ENCODE measurements around the gene SPINK9. TPM values are rescaled to one million over a fixed set of nuclear protein-coding genes. Genes with fewer than 3 reads are reported as not detected.
A peak's percentile ranks its signal among the peaks of the same experiment; 100 is the strongest.
"Not testable (repeated sequence)": the region's sequence is repeated elsewhere in the genome, so short reads cannot be mapped to it uniquely, and the experiment has no call there.

The SPINK9 gene
- total and polyA plus RNA-seq, 8 donors = not detected

DNA sequence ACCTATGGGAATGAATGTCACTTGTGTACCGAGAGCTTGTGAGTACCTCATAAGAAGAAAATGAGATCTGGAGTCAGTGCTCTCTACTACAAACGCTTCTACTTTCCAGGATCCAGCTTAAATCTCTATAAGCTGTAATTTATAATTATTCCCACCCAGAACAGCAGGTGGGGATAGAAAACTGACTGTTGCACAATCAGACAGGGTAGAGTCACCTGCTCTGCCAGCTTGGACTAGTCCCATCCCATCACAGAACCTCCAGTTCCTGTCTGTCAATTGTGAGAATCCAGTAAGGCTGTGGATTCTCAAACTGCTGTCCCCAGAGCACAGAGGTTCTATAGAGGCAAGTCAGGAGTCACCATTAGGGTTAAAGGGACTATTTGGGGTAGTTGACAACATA, 21.2 kb upstream of the SPINK9 start:
- intact Hi-C loops (cut with DNase I; ENCODE audit: low total_unique reads) = no loop called here
- 79 to 93% (median 87%) methylated on average over 2 of the region's 2 CpGs for WGBS, 5 donors
- Histone ChIP-seq H3K4me1 (no peaks in the 10 kb centered on the region), H3K36me3 (no peaks in the 10 kb centered on the region), H3K27ac (no peak overlapping the region), H3K9me3 (no peaks in the 10 kb centered on the region), H3K27me3 (no peaks in the 10 kb centered on the region), H3K4me3 (no peak overlapping the region)
- TF ChIP-seq POLR2AphosphoS5 (IDR thresholded peaks at IDR 0.05) = no peak
- TF ChIP-seq, protein P1, sequence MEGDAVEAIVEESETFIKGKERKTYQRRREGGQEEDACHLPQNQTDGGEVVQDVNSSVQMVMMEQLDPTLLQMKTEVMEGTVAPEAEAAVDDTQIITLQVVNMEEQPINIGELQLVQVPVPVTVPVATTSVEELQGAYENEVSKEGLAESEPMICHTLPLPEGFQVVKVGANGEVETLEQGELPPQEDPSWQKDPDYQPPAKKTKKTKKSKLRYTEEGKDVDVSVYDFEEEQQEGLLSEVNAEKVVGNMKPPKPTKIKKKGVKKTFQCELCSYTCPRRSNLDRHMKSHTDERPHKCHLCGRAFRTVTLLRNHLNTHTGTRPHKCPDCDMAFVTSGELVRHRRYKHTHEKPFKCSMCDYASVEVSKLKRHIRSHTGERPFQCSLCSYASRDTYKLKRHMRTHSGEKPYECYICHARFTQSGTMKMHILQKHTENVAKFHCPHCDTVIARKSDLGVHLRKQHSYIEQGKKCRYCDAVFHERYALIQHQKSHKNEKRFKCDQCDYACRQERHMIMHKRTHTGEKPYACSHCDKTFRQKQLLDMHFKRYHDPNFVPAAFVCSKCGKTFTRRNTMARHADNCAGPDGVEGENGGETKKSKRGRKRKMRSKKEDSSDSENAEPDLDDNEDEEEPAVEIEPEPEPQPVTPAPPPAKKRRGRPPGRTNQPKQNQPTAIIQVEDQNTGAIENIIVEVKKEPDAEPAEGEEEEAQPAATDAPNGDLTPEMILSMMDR (IDR thresholded peaks at IDR 0.05) = no peak
- no peak for TF ChIP-seq EP300 (IDR thresholded peaks at IDR 0.05)
- peak in 1 of 2 donors; percentile 11 for DNase-seq

DNA sequence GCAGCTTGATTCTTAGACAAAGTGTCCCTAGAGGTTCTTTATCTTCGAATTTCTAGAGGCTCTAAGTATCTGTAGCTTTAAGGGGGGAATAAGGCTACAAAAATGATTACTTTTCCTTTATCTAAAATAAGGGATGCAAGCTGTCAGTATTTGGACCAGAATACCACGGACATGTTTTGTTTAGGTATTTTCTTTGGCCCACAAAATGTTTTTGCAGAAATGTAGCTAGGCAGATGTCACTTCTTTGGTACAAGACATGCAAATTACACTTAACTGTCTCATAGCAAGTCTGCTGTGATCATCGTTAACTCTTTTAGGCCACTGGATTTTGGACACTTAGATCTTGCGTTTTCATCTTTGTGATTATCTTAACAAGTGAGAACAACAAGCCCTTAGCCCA, 20.6 kb upstream of the SPINK9 start:
- no peak for TF ChIP-seq EP300 (IDR thresholded peaks at IDR 0.05)
- no peak for TF ChIP-seq POLR2A (IDR thresholded peaks at IDR 0.05)
- TF ChIP-seq, protein P1 (IDR thresholded peaks at IDR 0.05) = no peak
- TF ChIP-seq POLR2AphosphoS5 (IDR thresholded peaks at IDR 0.05) = no peak
- no peaks in the 10 kb centered on the region for H3K27me3 ChIP-seq
- no peaks in the 10 kb centered on the region for H3K9me3 ChIP-seq
- no peak overlapping the region for H3K27ac ChIP-seq
- H3K4me1 ChIP-seq = peaks cover 0 to 2% (median 0%) of the 10 kb centered on the region in 4 donors
- intact Hi-C loops (cut with DNase I; ENCODE audit: low total_unique reads) = no loop called here
- no peaks in the 10 kb centered on the region for H3K36me3 ChIP-seq
- no peak for DNase-seq
- H3K4me3 ChIP-seq = no peak overlapping the region
- WGBS, 5 donors = 64 to 80% (median 73%) methylated on average over 4 of the region's 4 CpGs

DNA sequence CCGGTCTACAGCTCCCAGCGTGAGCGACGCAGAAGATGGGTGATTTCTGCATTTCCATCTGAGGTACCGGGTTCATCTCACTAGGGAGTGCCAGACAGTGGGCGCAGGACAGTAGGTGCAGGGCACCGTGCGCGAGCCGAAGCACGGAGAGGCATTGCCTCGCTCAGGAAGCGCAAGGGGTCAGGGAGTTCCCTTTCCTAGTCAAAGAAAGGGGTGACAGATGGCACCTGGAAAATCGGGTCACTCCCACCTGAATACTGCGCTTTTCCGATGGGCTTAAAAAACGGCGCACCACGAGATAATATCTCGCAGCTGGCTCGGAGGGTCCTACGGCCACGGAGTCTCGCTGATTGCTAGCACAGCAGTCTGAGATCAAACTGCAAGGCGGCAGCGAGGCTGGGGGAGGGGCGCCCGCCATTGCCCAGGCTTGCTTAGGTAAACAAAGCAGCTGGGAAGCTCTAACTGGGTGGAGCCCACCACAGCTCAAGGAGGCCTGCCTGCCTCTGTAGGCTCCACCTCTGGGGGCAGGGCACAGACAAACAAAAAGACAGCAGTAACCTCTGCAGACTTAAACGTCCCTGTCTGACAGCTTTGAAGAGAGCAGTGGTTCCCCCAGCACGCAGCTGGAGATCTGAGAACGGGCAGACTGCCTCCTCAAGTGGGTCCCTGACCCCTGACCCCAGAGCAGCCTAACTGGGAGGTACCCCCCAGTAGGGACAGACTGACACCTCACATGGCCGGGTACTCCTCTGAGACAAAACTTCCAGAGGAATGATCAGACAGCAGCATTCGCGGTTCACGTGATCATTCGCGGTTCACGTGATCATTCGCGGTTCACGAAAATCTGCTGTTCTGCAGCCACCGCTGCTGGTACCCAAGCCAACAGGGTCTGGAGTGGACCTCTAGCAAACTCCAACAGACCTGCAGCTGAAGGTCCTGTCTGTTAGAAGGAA, 15.1 kb upstream of the SPINK9 start:
- peak overlapping the region; percentile 26 to 36 (median 30) for H3K4me3 ChIP-seq

DNA sequence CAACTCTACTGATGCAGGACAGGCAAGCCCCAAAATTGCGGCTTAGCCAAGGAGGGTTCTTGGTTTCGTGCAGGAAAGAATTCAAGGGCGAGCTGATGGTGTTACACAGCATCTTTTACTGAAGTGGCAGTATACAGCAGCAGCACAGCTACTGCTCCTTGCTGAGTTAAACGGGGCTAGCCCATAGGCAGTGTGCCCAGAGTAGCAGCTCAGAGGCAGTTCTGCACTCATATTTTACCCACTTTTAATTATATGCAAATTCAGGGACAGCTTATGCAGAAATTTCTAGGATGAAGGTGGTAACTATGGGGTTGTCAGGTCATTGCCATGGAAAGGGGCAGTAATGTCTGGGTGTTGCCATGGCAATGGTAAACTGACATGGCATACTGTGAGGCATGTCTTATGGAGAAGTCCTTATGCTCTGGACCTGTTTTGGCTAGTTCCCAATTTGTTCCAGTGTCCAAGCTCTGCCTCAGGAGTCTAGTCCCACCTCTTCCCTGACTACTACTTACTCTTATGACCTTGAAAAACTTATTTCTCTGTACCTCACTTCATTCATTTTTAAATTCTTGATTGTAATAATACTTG, 2.0 kb upstream of the SPINK9 start:
- Histone ChIP-seq H3K4me1 (no peaks in the 10 kb centered on the region), H3K36me3 (no peaks in the 10 kb centered on the region), H3K4me3 (no peak overlapping the region), H3K27me3 (no peaks in the 10 kb centered on the region), H3K27ac (no peak overlapping the region), H3K9me3 (peaks cover 0 to 8% (median 4%) of the 10 kb centered on the region in 4 donors)
- DNase-seq = no peak
- intact Hi-C loops (cut with DNase I; ENCODE audit: low total_unique reads) = no loop called here
- TF ChIP-seq EP300 (IDR thresholded peaks at IDR 0.05) = no peak
- no peak for TF ChIP-seq POLR2A (IDR thresholded peaks at IDR 0.05)
- TF ChIP-seq, protein P1 (IDR thresholded peaks at IDR 0.05) = no peak
- TF ChIP-seq POLR2AphosphoS5 (IDR thresholded peaks at IDR 0.05) = no peak
- 88 to 95% (median 92%) methylated on average over 4 of the region's 4 CpGs for WGBS, 5 donors

More for the DNA sequence above, 15.1 kb upstream of the SPINK9 start:
- H3K4me1 ChIP-seq; H3K9me3 ChIP-seq; intact Hi-C loops (cut with DNase I; ENCODE audit: low total_unique reads); H3K27me3 ChIP-seq; H3K36me3 ChIP-seq: not testable (repeated sequence)
- WGBS, 5 donors = 16 to 58% (median 41%) methylated on average over 27 to 42 of the region's 42 CpGs
- DNase-seq = peak in 1 of 2 donors; percentile 18
- peak overlapping the region in 1 of 5 donors; percentile 42 for H3K27ac ChIP-seq

All from stomach (tissue), 9 donors.